GM18526 (cell line): ENCODE measurements around the gene CTCFL.
A peak's percentile ranks its signal among the peaks of the same experiment; 100 is the strongest.

Experiments used
- POLR2A ChIP-seq: IDR thresholded peaks from 3 replicates; pipeline ENCODE4 v1.6.1; 2011; ENCODE audit not compliant: insufficient read length; ENCODE audit errors: extremely low read depth

Gene CTCFL

DNA sequence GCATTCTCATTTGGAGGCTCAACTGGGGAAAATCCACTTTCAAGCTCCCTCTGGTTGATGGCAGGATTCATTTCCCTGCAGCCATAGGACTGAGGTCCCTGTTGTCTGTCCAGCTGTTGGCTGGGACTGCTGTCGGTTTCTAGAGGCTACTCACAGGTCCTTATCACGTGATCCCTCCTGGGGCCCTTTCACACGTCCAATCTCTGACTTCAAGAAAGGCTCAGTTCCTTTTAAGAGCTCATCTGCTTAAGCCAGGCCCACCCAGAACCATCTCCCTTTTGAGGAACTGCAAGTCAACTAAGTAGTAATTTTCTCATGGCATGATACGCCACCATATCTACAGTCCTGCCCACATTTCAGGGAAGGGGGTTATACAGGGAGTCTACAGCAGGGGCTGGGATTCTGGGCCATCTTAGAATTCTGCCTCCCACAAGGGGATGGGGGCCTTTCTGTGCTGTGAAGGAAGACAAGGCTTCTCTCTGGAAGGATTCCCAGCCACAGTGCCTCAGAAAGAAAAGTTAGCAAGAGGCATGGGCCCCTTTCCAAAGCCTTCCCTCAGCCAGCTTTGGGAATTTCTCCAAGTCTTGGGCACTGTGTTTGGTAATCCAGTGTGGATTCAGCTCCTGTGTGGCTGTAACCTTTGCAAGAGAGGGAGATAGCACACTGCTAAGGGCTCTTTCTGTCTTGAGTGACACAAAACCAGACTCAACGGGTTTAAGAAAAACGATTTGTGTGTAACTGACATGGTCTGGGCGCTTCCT, 66.4 kb downstream of the CTCFL start:
- no peak for TF ChIP-seq POLR2A

GRCh38 chr20:57457243-57458095, 67.5 kb downstream of the CTCFL start:
- no peak for TF ChIP-seq POLR2A

GRCh38 chr20:57456116-57456515, 68.8 kb downstream of the CTCFL start:
- TF ChIP-seq POLR2A, result no peak

DNA sequence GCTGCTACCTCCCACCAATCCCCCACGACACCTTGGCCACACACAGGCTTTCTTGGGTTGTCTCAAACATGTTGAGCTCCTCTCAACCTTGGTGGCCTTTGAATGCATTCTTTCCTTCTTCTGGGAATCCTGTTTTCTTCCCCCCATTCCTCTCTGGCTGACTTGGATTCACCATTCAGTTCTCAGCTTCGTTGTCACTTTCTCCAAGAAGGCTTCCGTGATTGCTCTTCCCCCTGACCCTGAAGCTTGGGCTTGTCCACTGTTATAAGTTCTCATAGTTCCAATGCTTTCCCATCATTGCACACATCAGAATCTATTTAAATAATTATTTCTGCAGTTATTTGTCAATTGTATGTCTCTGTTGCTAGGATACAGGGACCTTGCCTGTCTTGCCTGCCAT, 69.6 kb downstream of the CTCFL start:
- no peak for TF ChIP-seq POLR2A

GRCh38 chr20:57451795-57452661, 72.9 kb downstream of the CTCFL start:
- TF ChIP-seq POLR2A, result no peak

- no peak for TF ChIP-seq POLR2A
Measured at GRCh38 chr20:57451431-57451794, 73.5 kb downstream of the CTCFL start.

DNA sequence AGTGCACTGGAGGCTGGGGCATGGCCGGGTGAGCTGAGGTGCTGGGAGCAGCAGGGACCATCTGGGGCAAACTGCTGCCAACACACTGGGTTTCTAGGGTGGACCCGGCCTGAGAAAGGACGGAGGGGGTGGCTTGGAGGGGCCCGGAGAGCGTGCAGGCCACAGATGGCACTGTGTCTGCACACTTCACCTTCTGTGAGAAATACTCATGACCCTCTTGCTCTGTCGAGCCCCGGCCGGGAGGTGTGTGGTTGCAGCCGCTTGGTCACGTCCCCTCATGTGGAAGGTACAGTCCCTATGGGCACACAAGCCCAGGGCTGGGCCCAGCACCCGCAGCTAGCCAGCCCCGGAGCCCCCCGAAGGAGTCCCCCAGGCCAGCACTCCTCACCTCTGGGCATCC, 74.0 kb downstream of the CTCFL start:
- TF ChIP-seq POLR2A, result no peak

DNA sequence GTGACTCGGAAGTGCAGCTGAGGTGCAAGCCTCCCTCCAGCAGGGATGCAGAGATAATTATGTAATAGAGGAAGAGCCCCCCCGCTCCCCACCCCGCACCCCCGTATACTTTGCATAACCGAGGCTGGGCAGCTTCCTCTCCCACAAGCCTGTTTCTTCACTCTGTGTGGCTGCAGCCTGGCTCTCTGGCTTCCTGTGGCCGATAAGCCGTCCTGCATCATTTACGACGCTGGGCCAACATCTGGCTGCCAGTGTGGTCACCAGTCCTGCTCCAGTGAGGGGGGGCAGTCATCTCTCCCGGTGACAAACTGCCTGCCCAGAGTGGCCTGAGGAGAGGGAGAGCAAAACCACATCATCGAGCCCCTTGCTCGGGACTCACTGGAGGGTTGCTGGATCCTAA, 74.5 kb downstream of the CTCFL start:
- peak; percentile 34 for TF ChIP-seq POLR2A

- TF ChIP-seq POLR2A, result no peak
Measured at GRCh38 chr20:57449398-57450354, 75.3 kb downstream of the CTCFL start.

GRCh38 chr20:57448764-57449354, 76.1 kb downstream of the CTCFL start:
- no peak for TF ChIP-seq POLR2A
